ENCODE data around the gene MYBPC3.

MYBPC3 gene

DNA sequence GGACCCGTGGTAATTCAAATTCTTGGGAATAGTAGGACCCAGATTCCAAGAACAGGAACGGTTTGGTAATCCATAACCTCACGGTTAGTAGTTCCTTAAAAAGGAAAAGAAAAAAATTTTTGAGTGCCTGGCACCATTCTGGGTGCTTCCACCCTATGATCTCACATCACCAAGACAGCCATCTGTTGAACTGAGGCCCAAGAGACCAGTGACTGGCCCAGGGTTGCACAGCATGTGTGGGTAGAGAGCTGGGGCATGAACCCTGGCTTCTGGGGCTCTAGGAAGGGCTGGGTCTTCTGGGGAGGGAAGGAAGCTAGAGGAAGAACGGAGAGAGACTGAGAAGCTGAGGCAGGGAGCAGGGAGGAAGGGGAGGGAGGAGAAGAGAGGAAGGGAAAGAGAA lies 30.6 kb upstream of the MYBPC3 start:
- DNase-seq (ENCODE audit: low spot score) = no peak

DNA sequence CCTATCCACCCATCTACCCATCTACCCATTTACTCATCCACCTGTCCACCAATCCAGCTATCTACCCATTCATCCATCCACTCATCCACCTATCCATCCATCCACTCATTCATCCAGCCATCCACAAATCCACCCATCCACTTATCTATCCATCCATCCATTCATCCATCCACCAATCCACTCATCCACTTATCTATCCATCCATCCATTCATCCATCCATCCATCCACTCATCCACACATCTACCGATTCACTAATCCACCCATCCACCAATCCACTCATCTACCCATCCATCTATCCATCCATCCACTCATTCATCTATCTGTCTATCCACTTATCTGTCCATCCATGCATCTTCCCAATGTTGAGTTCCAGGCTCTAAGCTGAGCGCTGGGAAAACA lies 27.6 kb upstream of the MYBPC3 start:
- no peak for DNase-seq (ENCODE audit: low spot score)

DNA sequence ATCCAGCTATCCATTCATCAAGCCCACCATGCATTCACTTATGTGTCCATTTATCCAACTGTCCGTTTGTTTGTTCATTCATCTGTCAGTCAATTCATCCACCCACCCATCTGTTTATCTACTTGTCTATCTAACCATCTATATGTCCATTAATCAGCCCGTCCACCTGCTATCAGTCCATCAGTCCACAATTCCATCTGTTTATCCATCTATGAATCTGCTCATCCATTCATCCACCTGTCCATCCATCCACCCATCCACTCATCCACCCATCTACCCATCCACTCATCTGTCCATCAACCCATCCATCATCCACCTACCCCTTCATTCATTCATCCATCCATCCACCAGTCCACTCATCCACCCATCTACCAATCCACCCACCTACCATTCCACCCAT lies 26.8 kb upstream of the MYBPC3 start:
- DNase-seq (ENCODE audit: low spot score) = no peak

DNA sequence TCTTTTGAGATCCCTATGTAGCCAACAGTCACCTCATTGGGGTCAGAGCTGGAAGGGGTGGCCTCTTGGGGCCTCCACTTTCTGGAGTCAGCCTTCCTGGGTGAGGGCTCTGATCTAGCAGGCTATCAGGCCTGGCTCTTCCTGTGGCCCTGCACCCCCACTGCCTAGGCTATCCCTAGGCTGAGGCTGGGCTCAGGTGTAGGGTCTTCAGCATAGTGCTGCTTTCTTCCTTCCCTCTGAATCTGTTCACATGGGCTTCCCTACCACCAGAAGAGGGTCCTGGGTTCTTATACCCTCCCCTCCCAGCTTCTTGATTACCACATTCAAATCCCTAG lies 26.3 kb upstream of the MYBPC3 start:
- no peak for DNase-seq (ENCODE audit: low spot score)

- DNase-seq (ENCODE audit: low spot score) = no peak
Measured at GRCh38 chr11:47378010-47378835, 25.7 kb upstream of the MYBPC3 start, which contains the start of gene SPI1. SPI1 (minus strand) TSS chr11:47378547; CDS start chr11:47378353, 194 bp downstream.

DNA sequence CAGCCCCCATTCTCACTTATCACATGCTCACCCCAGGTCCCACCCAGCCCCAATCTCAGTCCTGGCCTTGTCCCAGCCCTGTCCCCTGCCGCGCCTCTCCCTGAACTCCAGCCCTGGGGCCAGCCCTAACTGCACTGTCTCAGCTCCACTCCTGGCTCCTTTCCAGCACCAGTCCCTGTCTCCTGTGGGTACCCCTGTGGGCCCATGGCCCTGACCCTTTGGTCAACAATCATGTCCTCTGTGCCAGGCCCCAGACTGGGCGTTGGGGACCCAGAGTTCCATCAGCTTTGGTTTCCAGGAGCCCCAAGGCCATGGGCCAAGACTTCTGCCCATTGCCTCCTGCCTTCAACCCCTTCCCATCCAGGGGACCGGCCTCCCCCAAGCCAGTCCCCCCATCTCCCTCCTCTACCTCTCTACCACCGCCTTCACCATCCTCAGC lies 25.1 kb upstream of the MYBPC3 start:
- no peak for DNase-seq (ENCODE audit: low spot score)

- DNase-seq (ENCODE audit: low spot score) = no peak
Measured at GRCh38 chr11:47376525-47377371, 24.2 kb upstream of the MYBPC3 start.

DNA sequence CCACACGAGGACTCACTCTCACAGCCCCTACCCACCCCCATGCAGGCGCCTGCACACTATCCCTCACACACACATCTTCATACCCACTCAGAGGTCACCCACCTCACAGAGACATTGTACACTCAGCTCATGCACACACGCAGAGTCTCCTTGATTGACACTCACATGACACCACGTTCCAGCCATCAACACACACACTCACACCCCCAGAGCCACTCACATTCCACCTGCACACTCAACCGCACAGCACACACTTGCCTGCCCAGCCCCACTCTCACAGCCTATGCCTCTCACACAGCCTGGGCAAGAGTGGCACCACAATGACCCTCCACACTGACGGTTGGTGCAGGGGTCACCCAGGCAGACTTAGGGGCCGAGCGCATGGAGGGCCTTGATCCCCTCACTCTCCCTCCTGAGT lies 23.6 kb upstream of the MYBPC3 start:
- peak; percentile 63 for DNase-seq (ENCODE audit: low spot score)

DNA sequence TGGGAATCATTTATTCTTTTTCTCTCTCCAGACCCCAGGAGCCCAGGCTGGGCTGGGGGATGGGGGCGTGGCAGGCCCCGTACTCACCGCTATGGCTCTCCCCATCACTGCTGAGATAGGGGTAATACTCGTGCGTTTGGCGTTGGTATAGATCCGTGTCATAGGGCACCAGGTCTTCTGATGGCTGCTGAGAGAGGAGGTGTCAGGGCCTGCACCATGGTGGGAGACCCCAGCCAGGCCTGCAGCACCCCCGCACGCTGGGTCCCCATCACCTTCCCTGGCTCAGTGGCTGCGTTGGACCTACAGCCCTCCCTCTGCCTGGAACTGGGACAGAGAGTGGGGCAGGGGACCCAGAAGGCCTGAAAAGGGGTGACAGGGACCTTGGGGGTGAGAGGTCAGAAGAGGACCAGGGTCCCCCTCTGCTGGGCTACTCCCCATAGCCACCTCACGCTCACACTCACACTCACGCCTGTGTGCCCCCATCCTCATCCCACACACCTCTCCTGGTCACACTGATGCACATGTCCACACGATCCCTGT lies 23.1 kb upstream of the MYBPC3 start:
- DNase-seq (ENCODE audit: low spot score) = no peak

DNA sequence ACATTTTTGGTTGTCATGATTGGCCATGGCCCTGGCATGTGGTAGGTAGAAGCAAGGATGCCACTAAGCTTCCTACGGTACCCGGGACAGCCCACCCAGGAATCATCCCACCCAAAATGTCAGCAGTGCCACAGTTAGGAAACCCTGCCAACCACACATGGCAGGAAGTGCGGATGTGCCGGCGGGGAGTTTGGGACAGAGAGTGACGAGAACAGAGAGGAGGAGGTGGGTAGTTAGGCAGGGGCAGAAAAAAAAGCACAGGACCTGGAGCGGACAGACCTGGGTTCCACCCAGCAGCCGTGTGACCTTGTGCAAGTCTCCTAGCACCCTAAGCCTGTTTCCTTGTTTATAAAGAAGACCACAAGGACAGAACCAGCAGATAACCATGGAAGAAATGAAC lies 22.5 kb upstream of the MYBPC3 start:
- no peak for DNase-seq (ENCODE audit: low spot score)

DNA sequence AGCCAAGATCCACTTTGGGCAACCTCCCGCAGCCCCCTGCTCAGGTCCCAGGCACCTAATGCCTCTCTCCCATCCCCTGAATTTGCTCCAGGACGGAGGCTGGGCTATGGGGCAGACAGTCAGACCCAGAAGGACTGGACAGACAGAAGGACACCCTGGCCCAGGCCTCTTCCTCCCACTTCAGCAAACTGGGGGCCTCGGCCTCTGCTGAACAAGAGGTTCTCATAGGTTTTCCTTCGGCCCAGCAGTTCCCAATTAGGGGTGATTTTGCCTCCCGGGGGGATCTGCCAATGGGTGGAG lies 22.2 kb upstream of the MYBPC3 start:
- no peak for DNase-seq (ENCODE audit: low spot score)

DNA sequence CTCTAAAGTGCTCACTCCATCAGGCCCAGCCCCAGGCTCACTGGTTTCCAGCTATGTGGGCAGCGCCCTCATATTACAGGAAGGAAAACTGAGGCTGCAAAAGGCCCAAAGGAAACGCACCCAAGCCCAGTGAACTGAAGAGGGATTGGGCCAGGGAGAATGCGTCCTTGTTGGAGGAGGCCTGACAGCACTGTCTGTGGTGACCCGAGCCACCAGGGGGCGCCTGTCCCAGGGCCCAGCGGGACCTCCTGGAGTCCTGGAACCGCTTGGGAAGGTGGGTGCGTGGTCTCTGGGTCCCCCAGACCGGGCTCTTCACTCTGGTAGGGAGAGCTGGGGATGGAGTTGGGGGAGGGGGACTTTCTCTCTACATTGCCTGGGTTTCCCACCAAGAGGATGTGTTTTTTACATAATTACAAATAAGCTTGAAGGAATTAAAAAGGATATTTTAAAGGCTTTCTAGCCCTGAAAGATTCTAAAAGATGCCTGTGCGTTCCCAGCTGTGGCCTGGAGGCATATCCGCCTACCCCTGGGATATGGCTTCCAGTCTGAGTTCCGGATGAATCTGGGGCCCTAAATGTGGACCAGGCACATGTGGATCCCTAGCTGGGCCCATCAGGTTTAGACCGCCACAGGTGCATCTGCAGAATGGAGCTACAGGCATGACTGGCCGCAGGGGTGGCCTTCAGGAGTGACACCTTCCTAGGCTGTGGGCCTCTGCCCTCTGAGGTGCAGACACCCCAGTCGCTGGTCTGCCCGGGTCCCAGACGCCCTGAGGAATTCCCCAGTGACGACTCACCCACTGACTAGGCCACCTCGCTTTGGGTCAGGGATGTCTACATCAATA lies 21.6 kb upstream of the MYBPC3 start:
- peak; percentile 77 for DNase-seq (ENCODE audit: low spot score)

- no peak for DNase-seq (ENCODE audit: low spot score)
Measured at GRCh38 chr11:47372422-47372821, 19.9 kb upstream of the MYBPC3 start.

- no peak for DNase-seq (ENCODE audit: low spot score)
Measured at GRCh38 chr11:47369676-47370075, 17.2 kb upstream of the MYBPC3 start.

DNA sequence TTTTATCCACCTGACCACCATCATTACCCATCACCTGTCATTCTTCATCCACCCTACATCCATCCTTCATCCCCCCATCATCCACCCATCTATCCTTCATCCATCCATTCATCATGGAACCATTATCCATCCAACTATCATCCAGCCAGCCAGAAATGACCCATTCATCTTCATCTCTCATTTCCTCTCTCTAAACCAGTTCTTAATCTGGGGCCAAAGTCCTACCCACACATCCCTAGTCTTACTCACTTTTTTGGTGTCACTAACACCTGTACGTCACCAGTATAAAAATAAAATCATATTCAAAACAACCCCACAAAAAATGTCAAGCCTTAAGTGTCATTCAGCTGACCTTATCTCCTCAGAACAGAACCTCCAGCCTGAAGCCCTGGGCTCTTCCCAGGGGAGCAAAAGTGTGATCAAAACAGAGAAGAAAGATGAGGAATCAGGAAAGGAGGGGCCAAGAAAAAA lies 13.6 kb upstream of the MYBPC3 start:
- DNase-seq (ENCODE audit: low spot score) = no peak

- no peak for DNase-seq (ENCODE audit: low spot score)
Measured at GRCh38 chr11:47361419-47361818, 8.9 kb upstream of the MYBPC3 start.

GRCh38 chr11:47360341-47360740 lies 7.8 kb upstream of the MYBPC3 start:
- DNase-seq (ENCODE audit: low spot score) = no peak

DNA sequence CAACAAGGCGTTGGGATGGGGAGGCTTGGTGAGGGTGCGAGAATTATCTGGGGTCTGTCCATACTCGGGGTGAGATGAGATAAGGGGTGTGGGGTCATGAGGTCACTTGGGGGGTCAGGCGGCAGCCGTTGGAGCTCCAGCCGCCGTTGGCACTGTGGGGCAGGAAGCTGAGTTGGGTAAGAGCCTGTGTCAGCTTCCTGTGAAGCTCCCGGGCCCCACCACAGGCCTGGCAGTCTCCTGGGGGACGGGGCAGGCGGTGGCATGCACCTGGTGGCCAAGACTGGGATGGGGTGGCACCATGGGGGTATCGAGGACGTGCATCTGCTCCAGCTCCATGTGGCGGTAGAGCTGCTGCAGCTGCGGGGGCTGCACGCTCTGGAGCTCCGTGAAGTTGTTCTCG lies 7.1 kb upstream of the MYBPC3 start:
- no peak for DNase-seq (ENCODE audit: low spot score)

- no peak for DNase-seq (ENCODE audit: low spot score)
Measured at GRCh38 chr11:47359162-47359561, 6.7 kb upstream of the MYBPC3 start.

GRCh38 chr11:47358731-47359051 lies 6.2 kb upstream of the MYBPC3 start:
- DNase-seq (ENCODE audit: low spot score) = no peak

DNA sequence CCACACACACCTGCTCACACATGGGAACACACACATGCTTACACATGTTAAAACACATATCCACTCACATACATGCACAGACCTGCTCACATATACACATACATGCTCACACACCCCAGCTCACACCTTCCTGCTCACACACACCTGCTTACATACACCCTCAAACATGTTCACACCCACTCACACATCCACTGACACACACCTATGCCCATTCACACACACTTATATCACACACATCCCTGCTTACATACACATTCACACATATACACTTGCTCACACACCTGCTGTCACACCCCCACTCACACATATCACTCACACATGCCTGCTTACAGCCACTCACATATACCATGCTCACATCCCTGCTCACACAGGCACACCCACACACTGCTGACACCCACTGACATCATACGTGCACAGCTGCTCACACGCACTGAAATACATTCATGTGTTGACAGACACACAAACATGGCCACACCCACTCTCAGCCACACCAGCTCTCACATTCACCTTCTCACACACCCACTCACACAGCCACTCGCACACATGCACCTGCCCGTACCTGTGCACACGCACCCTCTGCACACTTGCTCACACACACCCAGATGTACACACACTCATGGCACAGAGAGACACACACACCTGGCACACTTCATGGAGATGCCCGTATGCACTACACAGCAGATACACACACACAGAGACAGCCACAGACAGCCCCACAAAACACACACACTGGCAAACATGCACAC lies 5.7 kb upstream of the MYBPC3 start:
- no peak for DNase-seq (ENCODE audit: low spot score)

DNA sequence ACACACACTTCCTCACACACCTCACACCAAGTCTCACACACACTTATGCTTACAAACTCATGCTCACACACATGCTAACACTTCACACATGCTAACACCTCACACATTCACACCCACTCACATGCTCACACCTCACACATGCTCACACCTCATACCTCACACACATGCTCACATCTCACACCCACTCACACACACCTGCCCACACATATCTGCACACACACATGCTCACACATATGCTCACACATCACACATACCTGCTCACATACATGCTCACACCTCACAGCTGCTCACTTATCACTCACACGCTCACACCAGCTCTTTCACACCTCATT lies 4.5 kb upstream of the MYBPC3 start:
- no peak for DNase-seq (ENCODE audit: low spot score)

All from kidney tubule cell (primary cell).